Osteocyte (in vitro differentiated cells): ENCODE measurements around the gene IFNG-AS1. TPM values are rescaled to one million over a fixed set of nuclear protein-coding genes. Genes with fewer than 3 reads are reported as not detected.

Experiments
- DNase-seq: peaks from one replicate; pipeline ENCODE4 v3.0.0; 2021; ENCODE audit warnings: mixed read lengths; ENCODE audit not compliant: unreplicated experiment; ENCODE audit errors: extremely low spot score
- H3K27ac Mint-ChIP-seq: one replicate; pipeline ENCODE4 v1.8.0; 2021; ENCODE audit warnings: mild to moderate bottlenecking, mixed read lengths; ENCODE audit not compliant: unreplicated experiment
- H3K27me3 Mint-ChIP-seq: one replicate; pipeline ENCODE4 v1.8.0; 2021; ENCODE audit warnings: mixed read lengths; ENCODE audit not compliant: unreplicated experiment
- H3K36me3 Mint-ChIP-seq: one replicate; pipeline ENCODE4 v1.8.0; 2021; ENCODE audit warnings: mixed read lengths; ENCODE audit not compliant: unreplicated experiment
- H3K4me1 Mint-ChIP-seq: one replicate; pipeline ENCODE4 v1.8.0; 2021; ENCODE audit warnings: mixed read lengths; ENCODE audit not compliant: unreplicated experiment
- H3K4me3 Mint-ChIP-seq: one replicate; pipeline ENCODE4 v1.8.0; 2021; ENCODE audit warnings: mild to moderate bottlenecking, moderate library complexity, mixed read lengths; ENCODE audit not compliant: unreplicated experiment
- H3K9me3 Mint-ChIP-seq: one replicate; pipeline ENCODE4 v1.8.0; 2021; ENCODE audit warnings: mixed read lengths; ENCODE audit not compliant: unreplicated experiment
- CTCF ChIP-seq: fragments of 200-600 bp; sonication (generic); IDR thresholded peaks from 2 replicates; pipeline ENCODE4 v1.5.0; 2021; ENCODE audit warnings: antibody characterized with exemption, mild to moderate bottlenecking, moderate library complexity
- total RNA-seq: library from RNA; stranded (reverse); gene quantifications from 2 replicates; pipeline ENCODE4 v1.2.1, GENCODE V29; 2021

The IFNG-AS1 gene
- total RNA-seq, 1 donor from 2014 or later, result not detected

- Mint-ChIP-seq H3K4me3 (no peak overlapping the region), H3K36me3 (no peaks in the 10 kb centered on the region), H3K9me3 (no peaks in the 10 kb centered on the region), H3K27me3 (no peaks in the 10 kb centered on the region), H3K27ac (no peak overlapping the region), H3K4me1 (peaks cover 6% of the 10 kb centered on the region)
- no peak for DNase-seq
- TF ChIP-seq CTCF, result no peak
Observed at GRCh38 chr12:67966560-67966959, 22.7 kb upstream of the IFNG-AS1 start.

- Mint-ChIP-seq H3K9me3 (no peaks in the 10 kb centered on the region), H3K27ac (no peak overlapping the region), H3K4me3 (no peak overlapping the region), H3K4me1 (peaks cover 6% of the 10 kb centered on the region), H3K27me3 (no peaks in the 10 kb centered on the region), H3K36me3 (no peaks in the 10 kb centered on the region)
- DNase-seq, result no peak
- TF ChIP-seq CTCF, result no peak
Observed at GRCh38 chr12:67968321-67968720, 20.9 kb upstream of the IFNG-AS1 start.

- H3K27ac Mint-ChIP-seq, result no peak overlapping the region
- no peak for TF ChIP-seq CTCF
- no peak overlapping the region for H3K4me3 Mint-ChIP-seq
- H3K4me1 Mint-ChIP-seq, result peaks cover 6% of the 10 kb centered on the region
- no peaks in the 10 kb centered on the region for H3K9me3 Mint-ChIP-seq
- H3K27me3 Mint-ChIP-seq, result no peaks in the 10 kb centered on the region
- DNase-seq, result no peak
- H3K36me3 Mint-ChIP-seq, result no peaks in the 10 kb centered on the region
Observed at GRCh38 chr12:67968725-67969124, 20.5 kb upstream of the IFNG-AS1 start.

GRCh38 chr12:67969134-67969802, 20.0 kb upstream of the IFNG-AS1 start:
- DNase-seq, result no peak
- no peak overlapping the region for H3K27ac Mint-ChIP-seq
- H3K9me3 Mint-ChIP-seq, result no peaks in the 10 kb centered on the region
- H3K36me3 Mint-ChIP-seq, result no peaks in the 10 kb centered on the region
- no peaks in the 10 kb centered on the region for H3K27me3 Mint-ChIP-seq
- no peak overlapping the region for H3K4me3 Mint-ChIP-seq
- H3K4me1 Mint-ChIP-seq, result peaks cover 6% of the 10 kb centered on the region
- no peak for TF ChIP-seq CTCF

GRCh38 chr12:67977668-67978067, 11.6 kb upstream of the IFNG-AS1 start:
- H3K27ac Mint-ChIP-seq, result no peak overlapping the region
- no peak for TF ChIP-seq CTCF
- no peak for DNase-seq
- peaks cover 25% of the 10 kb centered on the region for H3K4me1 Mint-ChIP-seq
- H3K36me3 Mint-ChIP-seq, result peaks cover 3% of the 10 kb centered on the region
- H3K27me3 Mint-ChIP-seq, result no peaks in the 10 kb centered on the region
- peaks cover 9% of the 10 kb centered on the region for H3K9me3 Mint-ChIP-seq
- no peak overlapping the region for H3K4me3 Mint-ChIP-seq
